GM18519 (cell line): ENCODE measurements around the gene UNG.

Experiments
- ATAC-seq: cut with Tn5 transposase; IDR thresholded peaks from one replicate; pipeline ENCODE4 v1.9.1; 2021; ENCODE audit warnings: mild to moderate bottlenecking, moderate library complexity; ENCODE audit not compliant: unreplicated experiment, low FRiP score

Gene UNG

GRCh38 chr12:109151457-109151856, 54.1 kb downstream of the UNG start:
- no peak for ATAC-seq

GRCh38 chr12:109153821-109154441, 56.5 kb downstream of the UNG start:
- no peak for ATAC-seq

GRCh38 chr12:109154451-109155438, 57.3 kb downstream of the UNG start:
- peak; percentile 57 for ATAC-seq

GRCh38 chr12:109156036-109156435, 58.6 kb downstream of the UNG start:
- no peak for ATAC-seq

- ATAC-seq, result no peak
Observed at GRCh38 chr12:109156586-109156985, 59.2 kb downstream of the UNG start.

GRCh38 chr12:109157986-109158385, 60.6 kb downstream of the UNG start:
- ATAC-seq, result no peak

- no peak for ATAC-seq
Observed at GRCh38 chr12:109160433-109160832, 63.0 kb downstream of the UNG start.
